Peyer's patch (tissue), 4 donors: ENCODE data around the gene THADA. TPM values are rescaled to one million over a fixed set of nuclear protein-coding genes. Genes with fewer than 3 reads are reported as not detected.

Experiments
- DNase-seq, 3 donors: peaks; one replicate each; pipeline ENCODE4 v3.0.0-alpha.2; 2017 to 2019
- H3K27ac ChIP-seq, 4 donors: fragments of 200-600 bp; sonication (generic); one replicate each; pipeline ENCODE4 v1.5.1; 2016 to 2019
- H3K27me3 ChIP-seq, 2 donors: fragments of 200-600 bp; sonication (generic); one replicate each; pipeline ENCODE4 v1.5.1; 2019
- H3K36me3 ChIP-seq, 3 donors: fragments of 200-600 bp; sonication (generic); one replicate each; pipeline ENCODE4 v1.5.1; 2016 to 2019
- H3K4me1 ChIP-seq, 4 donors: fragments of 200-600 bp; sonication (generic); one replicate each; pipeline ENCODE4 v1.5.1; 2016 to 2019
- H3K4me3 ChIP-seq, 4 donors: fragments of 200-600 bp; sonication (generic); 1 replicate in 3 of 4; 2 replicates in 1 of 4; pipeline ENCODE4 v1.5.1; 2016 to 2019; ENCODE audit warnings: mild to moderate bottlenecking in 1 of 4
- H3K9me3 ChIP-seq, 4 donors: fragments of 200-600 bp; sonication (generic); one replicate each; pipeline ENCODE4 v1.5.1; 2016 to 2019; ENCODE audit warnings: mild to moderate bottlenecking in 1 of 4
- CTCF ChIP-seq, 6 experiments: fragments of 450-650 bp in 4 of 6; fragments of 200-600 bp in 2 of 6; sonication (generic) in 1 of 6; IDR thresholded peaks; one replicate each; pipeline ENCODE4 v1.5.1; 2017 to 2019; ENCODE audit warnings: antibody characterized with exemption in 6 of 6, mild to moderate bottlenecking in 3 of 6, moderate library complexity in 1 of 6
- POLR2A ChIP-seq, 2 donors: fragments of 450-650 bp; IDR thresholded peaks; one replicate each; pipeline ENCODE4 v1.5.1; 2017; ENCODE audit warnings: antibody characterized with exemption in 2 of 2, mild to moderate bottlenecking in 2 of 2, moderate library complexity in 2 of 2
- total RNA-seq, 4 donors: library from RNA; depleted of rRNA; stranded (reverse); fragments of >200 nt; gene quantifications; one replicate each; pipeline ENCODE4 v1.1.0, GENCODE V29; 2016

The THADA gene
- total RNA-seq, 4 donors from 2014 or later: 19.3 to 76.7 (median 26.3) TPM

- no peak overlapping the region for H3K4me3 ChIP-seq
- no peaks in the 10 kb centered on the region for H3K9me3 ChIP-seq
Observed at GRCh38 chr2:43230951-43231827, 364.6 kb downstream of the THADA start.

GRCh38 chr2:43230351-43230885 lies 365.4 kb downstream of the THADA start:
- no peaks in the 10 kb centered on the region for H3K9me3 ChIP-seq
- H3K36me3 ChIP-seq: peaks cover 0 to 5% (median 0%) of the 10 kb centered on the region in 3 donors
- no peaks in the 10 kb centered on the region for H3K27me3 ChIP-seq
- H3K27ac ChIP-seq: peak overlapping the region in 2 of 4 donors; percentile 94 to 100
- peak in 3 of 6 experiments; percentile 19 to 33 (median 24) for TF ChIP-seq CTCF (IDR thresholded peaks at IDR 0.05)
- TF ChIP-seq POLR2A (IDR thresholded peaks at IDR 0.05): no peak
- no peak overlapping the region for H3K4me3 ChIP-seq
- H3K4me1 ChIP-seq: peaks cover 0 to 17% (median 15%) of the 10 kb centered on the region in 4 donors
- peak in 1 of 3 donors; percentile 50 for DNase-seq

More at GRCh38 chr2:43230951-43231827, 364.6 kb downstream of the THADA start:
- no peaks in the 10 kb centered on the region for H3K36me3 ChIP-seq
- H3K27me3 ChIP-seq: no peaks in the 10 kb centered on the region
- peak overlapping the region in 2 of 4 donors; percentile 94 to 100 for H3K27ac ChIP-seq
- no peak for DNase-seq
- TF ChIP-seq CTCF (IDR thresholded peaks at IDR 0.05) (no peak), POLR2A (IDR thresholded peaks at IDR 0.05) (no peak)
- H3K4me1 ChIP-seq: peaks cover 0 to 17% (median 15%) of the 10 kb centered on the region in 4 donors

- Histone ChIP-seq H3K9me3 (no peaks in the 10 kb centered on the region), H3K36me3 (peaks cover 0 to 19% (median 4%) of the 10 kb centered on the region in 3 donors), H3K27ac (peak overlapping the region; percentile 94 to 100 (median 100)), H3K4me3 (peak overlapping the region in 1 of 4 donors; percentile 74), H3K4me1 (peaks cover 0 to 17% (median 15%) of the 10 kb centered on the region in 4 donors), H3K27me3 (no peaks in the 10 kb centered on the region)
- TF ChIP-seq CTCF (IDR thresholded peaks at IDR 0.05) (no peak), POLR2A (IDR thresholded peaks at IDR 0.05) (no peak)
- DNase-seq: no peak
Observed at GRCh38 chr2:43228756-43229659, 366.8 kb downstream of the THADA start.

- TF ChIP-seq CTCF (IDR thresholded peaks at IDR 0.05): no peak
- TF ChIP-seq POLR2A (IDR thresholded peaks at IDR 0.05): no peak
- no peak for DNase-seq
- peak overlapping the region; percentile 94 to 100 (median 100) for H3K27ac ChIP-seq
- peaks cover 0 to 17% (median 13%) of the 10 kb centered on the region in 4 donors for H3K4me1 ChIP-seq
- peaks cover 0 to 25% (median 4%) of the 10 kb centered on the region in 3 donors for H3K36me3 ChIP-seq
- peak overlapping the region in 3 of 4 donors; percentile 74 to 95 (median 82) for H3K4me3 ChIP-seq
- no peaks in the 10 kb centered on the region for H3K27me3 ChIP-seq
- no peaks in the 10 kb centered on the region for H3K9me3 ChIP-seq
Observed at GRCh38 chr2:43228321-43228751, 367.5 kb downstream of the THADA start.

GRCh38 chr2:43227830-43228281 lies 368.0 kb downstream of the THADA start:
- Histone ChIP-seq H3K4me1 (peaks cover 0 to 17% (median 13%) of the 10 kb centered on the region in 4 donors), H3K4me3 (peak overlapping the region; percentile 74 to 95 (median 84)), H3K27me3 (no peaks in the 10 kb centered on the region), H3K9me3 (no peaks in the 10 kb centered on the region), H3K27ac (peak overlapping the region; percentile 94 to 100 (median 100)), H3K36me3 (peaks cover 0 to 30% (median 4%) of the 10 kb centered on the region in 3 donors)
- TF ChIP-seq POLR2A (IDR thresholded peaks at IDR 0.05): peak in 1 of 2 donors; percentile 8
- peak in 3 of 6 experiments; percentile 14 to 45 (median 30) for TF ChIP-seq CTCF (IDR thresholded peaks at IDR 0.05)
- no peak for DNase-seq
